ENCODE results near the gene RYR2.
"Not testable (repeated sequence)": the region's sequence is repeated elsewhere in the genome, so short reads cannot be mapped to it uniquely, and the experiment has no call there.

Gene RYR2

DNA sequence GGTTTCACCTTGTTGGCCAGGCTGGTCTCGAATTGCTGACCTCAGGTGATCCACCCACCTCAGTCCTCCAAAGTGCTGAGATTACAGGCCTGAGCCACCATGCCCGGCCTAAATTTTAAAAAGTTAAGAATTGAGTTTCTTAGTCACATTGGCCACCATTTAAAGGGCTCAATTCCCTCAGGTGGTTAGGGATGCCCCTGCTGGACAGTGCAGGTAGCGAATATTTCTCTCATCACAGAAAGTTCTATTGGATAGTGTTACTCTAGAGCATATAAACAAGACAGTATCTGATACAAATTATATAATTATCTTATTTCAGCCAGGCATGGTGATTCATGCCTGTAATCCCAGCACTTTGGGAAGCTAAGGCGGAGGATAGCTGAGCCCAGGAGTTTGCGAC lies 528.5 kb downstream of the RYR2 start:
- no peak for DNase-seq (ENCODE audit: low spot score)

DNA sequence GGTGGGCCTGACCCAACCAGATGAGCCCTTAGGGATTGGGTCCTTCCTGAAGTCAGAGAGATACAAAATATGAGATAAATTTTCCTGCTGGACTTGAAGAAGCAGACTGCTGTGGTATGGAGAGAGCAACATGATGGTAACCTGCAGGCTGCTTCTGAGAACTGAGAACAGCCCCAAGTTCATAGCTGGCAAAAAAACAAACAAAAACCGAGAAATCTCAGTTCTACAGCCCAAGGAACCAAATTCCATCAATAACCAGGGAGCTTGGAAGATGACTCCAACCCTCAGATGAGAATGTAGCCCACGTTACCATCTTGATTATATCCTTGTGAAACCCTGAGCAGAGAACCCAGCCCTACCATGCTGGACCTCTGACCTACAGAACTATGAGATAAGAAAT lies 532.6 kb downstream of the RYR2 start:
- DNase-seq (ENCODE audit: low spot score): no peak

DNA sequence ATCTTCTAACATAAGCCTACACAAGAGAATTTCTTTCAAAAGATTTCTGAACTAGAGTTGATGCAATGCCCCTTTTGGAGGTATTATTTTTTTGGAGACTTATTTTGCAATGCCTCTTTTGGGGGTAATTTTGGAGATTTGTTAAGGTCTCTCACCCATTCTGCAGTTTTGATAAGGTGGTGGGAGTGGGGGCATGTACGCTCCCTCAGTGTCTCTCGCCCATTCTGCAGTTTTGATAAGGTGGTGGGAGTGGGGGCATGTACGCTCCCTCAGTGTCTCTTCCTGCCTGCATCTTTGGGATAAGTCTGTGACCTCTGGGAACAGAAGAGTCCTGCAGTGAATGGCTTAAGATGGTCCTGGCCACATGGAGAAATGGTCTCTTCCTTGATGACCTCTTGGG lies 536.6 kb downstream of the RYR2 start:
- no peak for DNase-seq (ENCODE audit: low spot score)

DNA sequence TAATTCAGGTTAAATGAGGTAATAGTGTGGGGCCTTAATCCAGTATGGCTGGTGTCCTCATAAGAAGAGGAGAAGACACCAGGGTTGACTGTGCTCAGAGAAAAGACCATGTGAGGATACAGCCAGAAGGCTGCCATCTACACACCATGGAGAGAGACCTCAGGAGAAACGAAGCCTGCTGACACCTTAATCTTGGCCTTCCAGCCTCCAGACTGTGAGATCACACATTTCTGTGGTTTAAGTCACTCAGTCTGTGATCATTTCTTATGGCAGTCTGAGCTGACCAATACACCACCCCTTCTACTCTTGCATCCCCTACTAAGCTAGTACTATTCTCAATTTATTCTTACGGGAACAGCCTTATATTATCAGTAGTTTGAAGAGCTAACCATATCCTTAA lies 538.7 kb downstream of the RYR2 start:
- no peak for DNase-seq (ENCODE audit: low spot score)

DNA sequence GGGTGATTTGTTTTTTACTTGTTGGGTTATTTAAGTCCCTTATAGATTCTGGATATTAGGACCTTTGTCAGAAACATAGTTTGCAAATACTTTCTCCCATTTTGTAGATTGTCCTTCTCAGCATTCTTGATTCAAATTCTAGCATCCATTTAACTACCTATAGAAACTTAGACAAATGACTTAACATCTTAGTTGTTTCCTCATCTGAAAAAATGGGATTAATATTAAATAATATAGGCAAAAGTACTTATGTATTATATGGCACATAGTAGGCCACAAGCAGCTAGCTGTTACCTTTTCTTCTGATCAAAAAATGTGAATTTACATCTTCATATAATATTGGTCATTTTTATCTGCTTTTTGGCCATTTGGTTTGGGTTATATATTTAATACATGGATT lies 541.3 kb downstream of the RYR2 start:
- no peak for DNase-seq (ENCODE audit: low spot score)

DNA sequence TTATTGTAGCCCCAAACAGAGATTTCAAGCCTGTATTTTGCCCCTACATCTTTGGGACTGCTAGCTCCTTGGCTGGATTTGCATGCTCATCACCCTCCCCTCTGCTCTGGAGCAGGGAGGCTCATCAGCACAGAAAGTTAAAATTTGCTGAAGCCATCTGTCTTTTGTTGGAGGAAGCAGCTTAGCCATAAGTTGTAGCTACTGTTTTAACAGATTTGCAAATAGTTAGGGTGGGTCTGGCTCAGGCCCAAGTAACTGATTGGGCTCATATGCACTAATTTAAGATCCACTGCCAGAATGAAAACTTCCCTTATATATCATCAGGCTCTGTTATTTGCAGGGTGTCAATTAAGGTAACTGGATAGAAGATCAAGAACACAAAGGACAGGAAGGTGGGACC lies 541.8 kb downstream of the RYR2 start:
- DNase-seq (ENCODE audit: low spot score): no peak

DNA sequence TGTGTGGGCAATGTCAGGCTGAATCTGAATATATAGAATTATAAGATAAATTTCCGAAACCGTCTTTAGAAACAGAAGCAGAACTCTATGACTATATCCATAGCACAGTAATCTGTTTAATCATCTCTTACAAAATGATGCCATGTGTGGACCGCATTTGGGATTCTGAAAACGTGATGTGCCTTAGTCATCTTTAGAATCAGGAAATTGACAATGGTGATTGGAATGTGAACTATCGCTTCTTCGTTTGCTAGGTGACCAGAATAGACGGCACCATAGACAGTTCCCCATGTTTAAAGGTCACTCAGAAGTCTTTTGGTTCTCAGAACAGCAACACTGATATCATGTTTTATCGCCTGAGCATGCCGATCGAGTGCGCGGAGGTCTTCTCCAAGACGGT lies 548.4 kb downstream of the RYR2 start:
- DNase-seq (ENCODE audit: low spot score): no peak

DNA sequence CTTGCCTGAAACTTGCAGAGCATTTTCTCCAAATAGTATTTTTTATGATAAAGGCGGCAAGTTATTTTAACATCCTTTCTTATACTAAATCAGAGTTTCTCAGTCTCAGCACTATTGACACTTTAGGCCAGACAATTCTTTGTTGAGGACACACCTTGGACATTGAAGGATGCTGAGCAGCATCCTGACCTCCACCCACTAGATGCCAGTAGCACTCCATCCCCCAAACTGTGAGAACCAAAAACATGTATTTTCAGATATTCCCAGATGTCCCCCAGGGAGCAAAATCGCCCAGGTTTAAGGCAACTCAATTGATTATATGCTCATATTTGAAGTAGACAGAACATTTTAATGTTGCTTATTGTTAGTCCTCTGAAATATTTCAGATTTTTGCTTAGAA lies 549.4 kb downstream of the RYR2 start:
- no peak for DNase-seq (ENCODE audit: low spot score)

DNA sequence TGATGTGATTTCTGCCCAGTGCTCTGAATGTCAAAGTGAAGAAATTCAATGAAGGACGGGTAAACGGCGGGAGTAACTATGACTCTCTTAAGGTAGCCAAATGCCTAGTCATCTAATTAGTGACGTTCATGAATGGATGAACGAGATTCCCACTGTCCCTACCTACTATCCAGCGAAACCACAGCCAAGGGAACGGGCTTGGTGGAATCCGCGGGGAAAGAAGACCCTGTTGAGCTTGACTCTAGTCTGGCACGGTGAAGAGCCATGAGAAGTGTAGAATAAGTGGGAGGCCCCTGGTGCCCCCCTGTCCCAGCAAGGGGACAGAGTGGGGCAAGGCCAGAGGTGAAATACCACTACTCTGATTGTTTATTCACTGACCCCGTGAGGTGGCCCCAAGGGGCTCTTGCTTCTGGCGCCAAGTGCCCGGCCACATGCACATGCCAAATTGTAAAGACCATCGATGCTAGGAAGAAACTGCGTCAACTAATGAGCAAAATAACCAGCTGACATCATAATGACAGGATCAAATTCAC lies 561.1 kb downstream of the RYR2 start:
- DNase-seq (ENCODE audit: low spot score): not testable (repeated sequence)

DNA sequence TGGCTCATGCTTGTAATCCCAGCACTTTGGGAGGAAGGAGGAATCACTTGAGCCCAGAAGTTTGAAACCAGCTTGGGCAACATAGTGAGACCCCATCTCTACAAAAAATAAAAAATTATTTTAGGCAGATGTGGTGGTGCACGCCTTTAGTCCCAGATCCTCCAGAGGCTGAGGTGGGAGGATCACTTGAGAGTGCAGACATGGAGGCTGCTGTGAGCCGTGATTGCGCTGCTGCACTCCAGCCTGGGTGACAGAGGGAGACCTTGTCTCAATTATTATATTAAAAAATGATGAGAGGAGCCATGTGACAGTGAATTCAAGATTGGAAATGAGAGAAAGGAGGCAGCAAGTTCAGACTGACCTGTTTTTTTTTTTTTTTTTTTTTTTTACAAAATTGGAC lies 566.4 kb downstream of the RYR2 start:
- no peak for DNase-seq (ENCODE audit: low spot score)

DNA sequence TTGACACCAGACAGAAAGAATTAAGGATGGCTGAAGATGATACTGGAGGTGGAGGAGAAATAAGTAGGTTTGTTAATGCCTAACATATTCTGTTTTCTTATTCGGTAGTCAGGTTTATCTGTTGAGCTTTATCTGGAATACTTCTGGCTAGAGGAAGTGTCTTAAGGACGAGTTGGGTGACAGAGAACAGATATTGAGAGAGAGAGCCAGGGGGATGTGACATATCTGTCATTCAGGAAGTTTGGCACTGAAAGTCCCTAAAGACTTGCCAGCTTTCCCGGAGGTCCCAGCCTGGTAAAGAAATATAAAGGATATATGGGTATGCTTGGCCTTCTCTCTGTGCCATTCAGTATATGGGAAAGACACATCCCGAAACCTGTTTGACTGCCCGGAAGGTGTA lies 568.2 kb downstream of the RYR2 start:
- DNase-seq (ENCODE audit: low spot score): no peak

DNA sequence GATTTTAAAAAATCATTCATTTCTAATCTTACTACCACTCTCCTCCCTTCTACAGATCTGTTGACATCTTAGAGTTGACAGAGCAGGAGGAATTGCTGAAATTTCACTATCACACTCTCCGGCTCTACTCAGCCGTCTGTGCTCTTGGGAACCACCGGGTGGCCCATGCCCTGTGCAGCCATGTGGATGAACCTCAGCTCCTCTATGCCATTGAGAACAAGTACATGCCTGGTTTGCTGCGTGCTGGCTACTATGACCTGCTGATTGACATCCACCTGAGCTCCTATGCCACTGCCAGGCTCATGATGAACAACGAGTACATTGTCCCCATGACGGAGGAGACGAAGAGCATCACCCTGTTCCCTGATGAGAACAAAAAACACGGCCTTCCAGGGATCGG lies 572.0 kb downstream of the RYR2 start:
- no peak for DNase-seq (ENCODE audit: low spot score)

DNA sequence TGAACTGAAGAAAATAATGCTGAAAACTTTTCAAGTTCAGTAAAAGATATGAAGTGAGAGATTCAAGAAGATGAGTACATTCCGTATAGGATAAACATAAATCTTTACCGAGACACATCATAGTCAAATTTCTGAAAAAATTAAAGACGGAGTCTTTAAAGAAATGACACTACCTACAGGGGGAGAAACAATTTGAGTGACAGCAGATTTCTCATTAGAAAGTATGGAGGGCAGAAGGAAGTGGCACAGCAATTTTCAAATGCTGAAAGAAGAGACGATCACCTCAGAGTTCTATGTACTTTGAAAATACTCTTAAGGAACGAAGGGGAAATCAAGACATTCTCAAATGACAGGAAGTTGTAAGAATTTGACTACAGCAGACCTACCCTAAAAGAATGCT lies 577.6 kb downstream of the RYR2 start:
- no peak for DNase-seq (ENCODE audit: low spot score)

DNA sequence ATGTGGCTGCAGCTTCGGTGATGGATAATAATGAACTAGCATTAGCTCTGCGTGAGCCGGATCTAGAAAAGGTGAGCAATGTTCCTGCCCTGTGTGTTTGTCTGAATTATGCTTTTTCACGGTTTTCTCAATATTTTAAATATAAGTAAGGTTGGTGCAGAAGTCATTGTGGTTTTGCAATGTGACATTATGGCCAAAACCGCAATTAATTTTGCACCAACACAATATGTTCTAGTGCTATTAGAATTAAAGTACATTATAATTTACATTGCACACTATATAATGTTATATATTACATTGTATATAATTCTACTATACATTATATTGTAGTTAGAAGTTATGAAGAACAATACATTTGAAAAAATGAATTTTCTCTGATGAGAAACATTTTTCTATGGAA lies 592.9 kb downstream of the RYR2 start:
- DNase-seq (ENCODE audit: low spot score): no peak

DNA sequence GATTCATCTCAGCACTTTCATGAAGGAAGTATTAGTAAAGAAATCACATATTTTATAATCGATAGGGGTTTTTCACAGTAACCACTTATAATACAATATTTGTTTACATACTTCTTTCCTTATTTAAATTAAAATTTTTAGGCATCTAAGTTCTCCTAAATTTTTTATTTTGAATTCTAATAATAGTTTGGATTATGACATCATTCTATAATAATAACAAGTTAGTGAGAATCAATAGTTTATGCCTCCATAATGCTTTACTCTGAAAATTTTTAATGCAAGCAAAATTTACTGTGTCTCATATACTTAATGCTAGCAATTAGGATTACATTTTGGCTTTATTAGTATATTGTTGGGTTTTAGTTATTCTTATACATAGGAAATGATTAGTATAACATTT lies 596.6 kb downstream of the RYR2 start:
- DNase-seq (ENCODE audit: low spot score): no peak

DNA sequence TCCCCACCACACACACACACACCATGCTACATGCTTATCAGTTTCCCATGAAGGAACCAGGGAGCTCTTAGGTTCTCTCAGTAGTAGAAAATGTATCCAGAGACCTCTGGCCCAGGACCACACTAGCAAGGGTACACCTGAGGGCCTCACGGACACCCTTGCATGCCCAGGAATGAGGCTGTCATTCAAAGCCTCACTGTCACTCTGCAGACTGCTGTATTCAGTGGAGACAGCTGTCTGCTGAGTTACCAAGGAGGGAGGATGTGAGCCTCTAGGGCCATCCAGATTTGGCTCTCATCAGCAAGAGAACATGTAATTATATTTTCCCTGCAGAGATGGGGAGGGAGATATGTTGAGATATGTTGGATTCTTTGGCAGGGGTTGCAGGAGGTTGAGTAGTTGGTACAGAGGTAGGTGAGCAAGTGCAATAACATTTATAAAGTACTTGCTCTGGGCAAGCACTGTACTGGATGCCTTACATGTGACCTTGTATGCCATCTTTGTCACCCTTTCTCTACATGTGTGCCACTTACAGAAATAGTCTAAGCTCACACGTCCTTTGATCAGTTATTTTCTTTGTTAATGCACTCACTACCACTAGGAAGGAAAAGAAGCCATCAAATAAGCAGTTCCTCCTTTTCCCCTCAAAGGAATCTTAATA lies 598.2 kb downstream of the RYR2 start:
- no peak for DNase-seq (ENCODE audit: low spot score)

DNA sequence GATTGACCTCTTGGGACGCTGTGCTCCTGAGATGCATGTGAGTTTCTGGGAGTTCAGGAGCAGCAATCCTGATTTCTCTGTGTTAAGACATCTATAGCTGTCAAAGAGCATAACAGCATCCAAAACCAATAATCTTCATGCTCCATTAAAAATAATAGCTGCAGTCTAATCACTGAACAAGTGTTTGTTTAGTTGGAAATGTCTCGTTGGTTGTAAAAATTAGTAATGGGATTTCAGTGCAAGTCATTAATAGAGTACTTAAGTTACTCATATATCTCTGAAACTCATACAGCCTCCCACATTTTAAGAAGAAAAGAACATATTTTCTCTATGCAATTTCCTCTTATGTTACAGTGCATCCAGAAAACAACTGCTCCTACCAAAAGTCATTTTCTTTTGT lies 599.0 kb downstream of the RYR2 start:
- DNase-seq (ENCODE audit: low spot score): no peak

DNA sequence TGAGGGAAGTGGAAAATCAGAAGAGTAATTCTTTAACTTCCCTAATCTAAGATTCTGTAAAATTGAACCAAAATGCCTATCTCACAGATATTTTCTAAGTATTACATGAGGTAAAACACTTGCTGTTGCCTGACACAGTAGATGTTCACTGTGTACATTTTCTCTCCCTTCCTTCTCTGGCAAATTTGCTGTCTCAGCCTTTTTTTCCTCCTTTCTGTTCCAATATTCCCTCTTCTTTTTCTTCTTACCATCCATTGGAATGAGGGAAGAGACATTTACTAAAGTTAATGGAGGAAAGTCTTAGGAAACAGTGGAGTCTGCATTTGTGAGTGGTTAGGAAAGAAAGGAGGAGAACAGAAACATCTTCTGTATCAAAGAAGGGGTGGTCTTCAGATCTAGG lies 608.8 kb downstream of the RYR2 start:
- DNase-seq (ENCODE audit: low spot score): no peak

DNA sequence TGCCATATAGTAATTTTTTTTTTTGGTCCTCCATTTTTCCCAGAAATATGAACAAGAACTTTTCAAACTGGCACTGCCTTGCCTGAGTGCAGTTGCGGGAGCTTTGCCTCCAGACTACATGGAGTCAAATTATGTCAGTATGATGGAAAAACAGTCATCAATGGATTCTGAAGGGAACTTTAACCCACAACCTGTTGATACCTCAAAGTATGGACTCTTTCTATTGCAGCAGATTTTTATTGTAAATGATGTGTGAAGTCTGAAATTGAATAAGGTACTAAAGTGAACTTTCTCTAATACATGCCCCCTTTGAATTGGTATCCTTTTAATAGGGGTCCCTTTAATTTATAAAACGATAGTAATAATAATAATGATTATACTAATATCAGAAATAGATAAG lies 613.8 kb downstream of the RYR2 start:
- DNase-seq (ENCODE audit: low spot score): no peak

DNA sequence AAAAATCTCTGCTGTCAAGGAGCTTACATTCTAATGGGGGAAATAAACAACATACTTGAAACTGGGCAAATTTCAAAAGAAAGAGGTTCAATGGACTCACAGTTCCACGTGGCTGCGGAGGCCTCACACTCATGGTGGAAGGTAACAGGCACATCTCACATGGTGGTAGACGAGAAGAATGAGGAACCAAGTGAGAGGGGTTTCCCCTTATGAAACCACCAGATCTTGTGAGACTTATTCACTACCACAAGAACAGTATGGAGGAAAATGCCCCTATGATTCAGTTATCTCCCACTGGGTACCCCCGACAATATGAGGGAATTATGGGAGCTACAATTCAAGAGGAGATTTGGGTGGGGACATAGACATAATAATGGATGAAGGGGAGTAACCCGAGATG lies 622.4 kb downstream of the RYR2 start:
- DNase-seq (ENCODE audit: low spot score): no peak

DNA sequence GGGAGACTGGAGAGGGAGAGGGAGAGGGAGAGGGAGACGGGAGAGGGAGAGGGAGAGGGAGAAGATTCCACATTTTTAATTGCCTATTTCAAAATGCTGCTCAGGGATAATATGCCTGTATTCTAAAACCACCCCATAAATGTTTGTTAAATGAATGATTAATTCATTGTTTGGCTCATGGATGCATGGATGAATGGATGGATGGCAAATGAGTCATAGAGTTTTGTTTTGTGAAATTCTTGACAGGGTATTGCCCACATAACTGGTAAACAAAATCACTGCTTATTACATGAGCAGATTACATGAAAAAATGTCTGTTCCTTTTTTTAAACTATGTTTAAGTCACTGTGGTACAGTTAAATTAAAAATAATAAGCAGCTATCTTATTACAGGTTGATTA lies 628.3 kb downstream of the RYR2 start:
- no peak for DNase-seq (ENCODE audit: low spot score)

DNA sequence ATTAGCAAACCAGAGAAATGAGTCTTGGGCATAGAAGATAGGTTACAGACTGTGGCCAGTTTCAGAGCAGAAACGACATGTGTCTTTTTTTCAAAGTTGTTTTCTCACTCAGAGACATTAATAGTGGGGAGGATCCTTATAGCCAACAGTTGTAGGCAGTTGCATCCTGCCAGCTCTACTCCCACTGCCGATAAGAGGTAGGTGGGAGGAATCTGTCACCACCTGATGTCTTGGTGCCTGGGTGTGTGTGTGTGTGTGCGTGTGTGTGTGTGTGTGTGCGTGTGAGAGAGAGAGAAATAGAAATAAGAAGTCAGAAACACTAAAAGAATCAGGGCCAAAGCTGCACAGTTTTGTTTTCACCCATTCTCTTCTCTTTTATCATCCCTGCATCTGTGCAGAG lies 629.3 kb downstream of the RYR2 start:
- no peak for DNase-seq (ENCODE audit: low spot score)

DNA sequence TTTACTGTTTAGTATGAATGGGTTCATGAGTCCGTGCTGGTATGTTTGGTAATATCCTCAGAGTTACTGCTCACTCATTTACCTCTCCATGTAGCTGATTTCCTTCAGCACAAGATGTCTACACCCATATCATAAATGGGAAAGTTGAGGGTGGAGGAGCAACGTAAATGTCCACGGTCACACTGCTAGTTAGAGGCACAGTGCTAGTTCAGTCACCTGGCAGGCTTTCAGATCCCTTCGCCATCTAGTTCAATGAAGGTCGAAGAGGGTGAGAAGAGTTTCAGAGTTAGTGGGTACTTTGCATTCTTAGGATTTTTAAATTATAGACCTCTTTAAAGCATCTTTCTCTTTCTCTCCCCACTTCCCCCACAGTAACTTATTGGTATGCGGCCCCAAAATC lies 630.0 kb downstream of the RYR2 start:
- DNase-seq (ENCODE audit: low spot score): no peak

DNA sequence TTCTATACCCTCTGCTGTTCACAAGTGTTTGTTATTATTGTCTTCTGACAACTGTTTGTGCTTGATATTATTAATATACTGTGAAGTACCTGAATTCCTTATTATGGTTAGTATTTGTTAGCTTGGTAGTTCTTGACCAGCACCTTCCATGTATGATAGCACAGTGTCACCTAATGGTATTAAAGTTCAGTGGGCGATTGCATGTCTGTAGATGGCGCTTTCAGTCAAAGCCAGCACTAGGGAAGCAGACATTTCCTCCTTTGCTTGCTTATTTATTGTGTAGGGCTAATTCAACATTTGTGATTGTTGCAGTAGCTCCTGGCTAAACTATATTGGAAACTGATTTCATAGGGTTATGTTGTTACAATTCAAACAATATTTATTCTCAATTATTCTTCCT lies 630.8 kb downstream of the RYR2 start:
- no peak for DNase-seq (ENCODE audit: low spot score)

DNA sequence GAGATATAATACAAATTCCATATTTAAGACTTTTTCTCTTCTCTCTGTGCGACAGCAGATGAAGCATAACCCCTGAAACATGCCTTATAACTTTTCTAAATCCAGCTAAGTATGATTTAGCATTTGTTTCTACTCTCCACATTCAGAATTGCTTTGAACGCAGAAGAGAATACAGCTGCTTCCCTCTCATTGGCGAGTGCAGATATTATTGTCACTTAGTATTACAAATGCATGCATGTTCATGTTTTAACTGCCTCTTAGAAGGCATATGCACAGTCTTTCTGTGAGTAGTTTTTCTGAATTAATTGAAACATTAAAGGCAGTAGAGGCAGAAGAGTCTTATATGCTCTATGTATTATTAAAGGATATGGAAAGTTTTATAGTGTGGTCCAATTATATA lies 631.6 kb downstream of the RYR2 start:
- no peak for DNase-seq (ENCODE audit: low spot score)
